GM12872 (cell line): ENCODE results near the gene UBR4.

Source experiments
- TF ChIP-seq, protein P1 (sequence below): IDR thresholded peaks from 3 replicates; pipeline ENCODE4 v1.5.1; 2011; ENCODE audit warnings: low read depth, mild to moderate bottlenecking, low read length, moderate library complexity; ENCODE audit not compliant: insufficient read depth

The UBR4 gene

DNA sequence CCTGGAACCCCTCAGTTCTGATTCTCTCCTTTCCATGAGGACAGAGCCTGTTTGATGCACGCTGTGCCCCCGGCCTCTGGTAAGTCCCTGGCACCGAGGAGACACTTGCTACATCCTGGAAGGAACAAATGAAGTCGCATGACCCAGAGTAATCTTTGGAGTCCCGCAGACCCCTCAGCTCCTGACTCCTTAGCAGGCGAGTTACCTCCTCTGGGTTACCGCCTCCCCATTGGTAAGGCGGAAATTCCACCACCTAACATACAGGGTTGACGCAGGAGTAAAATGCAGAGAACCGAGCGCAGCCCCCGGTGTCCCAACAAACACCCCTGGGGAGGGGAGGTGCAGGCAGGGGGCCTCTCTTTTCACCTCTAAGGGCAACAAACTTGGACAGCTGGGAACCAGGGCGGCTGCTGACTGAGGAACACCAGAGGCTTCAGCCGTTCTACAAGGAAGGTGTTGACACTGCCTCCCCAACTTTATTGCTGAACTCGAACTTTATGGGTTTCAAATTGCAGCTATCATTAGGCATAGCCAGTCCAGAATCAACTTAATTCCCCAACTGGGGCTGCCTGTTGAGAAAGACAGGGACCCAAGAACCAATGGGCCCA is 138.3 kb downstream of the UBR4 start:
- TF ChIP-seq, protein P1, sequence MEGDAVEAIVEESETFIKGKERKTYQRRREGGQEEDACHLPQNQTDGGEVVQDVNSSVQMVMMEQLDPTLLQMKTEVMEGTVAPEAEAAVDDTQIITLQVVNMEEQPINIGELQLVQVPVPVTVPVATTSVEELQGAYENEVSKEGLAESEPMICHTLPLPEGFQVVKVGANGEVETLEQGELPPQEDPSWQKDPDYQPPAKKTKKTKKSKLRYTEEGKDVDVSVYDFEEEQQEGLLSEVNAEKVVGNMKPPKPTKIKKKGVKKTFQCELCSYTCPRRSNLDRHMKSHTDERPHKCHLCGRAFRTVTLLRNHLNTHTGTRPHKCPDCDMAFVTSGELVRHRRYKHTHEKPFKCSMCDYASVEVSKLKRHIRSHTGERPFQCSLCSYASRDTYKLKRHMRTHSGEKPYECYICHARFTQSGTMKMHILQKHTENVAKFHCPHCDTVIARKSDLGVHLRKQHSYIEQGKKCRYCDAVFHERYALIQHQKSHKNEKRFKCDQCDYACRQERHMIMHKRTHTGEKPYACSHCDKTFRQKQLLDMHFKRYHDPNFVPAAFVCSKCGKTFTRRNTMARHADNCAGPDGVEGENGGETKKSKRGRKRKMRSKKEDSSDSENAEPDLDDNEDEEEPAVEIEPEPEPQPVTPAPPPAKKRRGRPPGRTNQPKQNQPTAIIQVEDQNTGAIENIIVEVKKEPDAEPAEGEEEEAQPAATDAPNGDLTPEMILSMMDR, result no peak

DNA sequence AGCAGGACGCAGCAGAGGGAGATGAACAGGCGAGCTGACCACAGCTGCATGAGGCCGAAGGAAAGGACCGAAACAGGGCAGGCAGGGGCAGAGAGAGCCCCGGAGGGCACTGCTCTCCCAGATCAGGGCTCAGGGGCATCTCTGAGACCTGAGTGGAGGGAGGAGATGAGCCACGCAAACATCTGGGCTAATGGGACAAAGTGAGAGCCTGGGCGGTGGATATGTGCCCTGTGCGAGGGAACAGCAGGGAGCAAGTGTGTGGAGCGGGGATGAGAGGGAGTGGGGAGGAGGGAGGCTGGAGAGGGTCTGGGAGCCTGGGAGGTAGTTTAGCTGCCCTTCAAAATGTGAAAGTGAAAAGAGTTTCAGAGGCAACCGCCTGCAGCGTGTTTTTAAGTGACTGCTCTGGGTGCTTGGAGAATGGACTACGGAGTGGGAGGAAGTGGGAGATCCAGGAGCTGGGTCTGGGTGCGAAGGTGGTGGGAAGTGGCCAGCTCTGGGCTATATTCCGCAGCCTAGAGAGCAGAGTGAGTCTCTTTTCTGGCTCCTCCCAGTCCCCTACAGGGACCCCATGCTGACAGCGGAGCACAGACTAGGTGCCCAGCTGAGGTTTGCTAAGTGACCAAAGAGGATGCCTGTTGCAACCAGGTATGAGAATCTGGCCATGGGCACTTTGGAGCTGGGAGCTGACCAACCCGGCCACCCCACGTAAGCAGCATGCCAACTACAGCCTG is 139.0 kb downstream of the UBR4 start:
- TF ChIP-seq, protein P1, result no peak

DNA sequence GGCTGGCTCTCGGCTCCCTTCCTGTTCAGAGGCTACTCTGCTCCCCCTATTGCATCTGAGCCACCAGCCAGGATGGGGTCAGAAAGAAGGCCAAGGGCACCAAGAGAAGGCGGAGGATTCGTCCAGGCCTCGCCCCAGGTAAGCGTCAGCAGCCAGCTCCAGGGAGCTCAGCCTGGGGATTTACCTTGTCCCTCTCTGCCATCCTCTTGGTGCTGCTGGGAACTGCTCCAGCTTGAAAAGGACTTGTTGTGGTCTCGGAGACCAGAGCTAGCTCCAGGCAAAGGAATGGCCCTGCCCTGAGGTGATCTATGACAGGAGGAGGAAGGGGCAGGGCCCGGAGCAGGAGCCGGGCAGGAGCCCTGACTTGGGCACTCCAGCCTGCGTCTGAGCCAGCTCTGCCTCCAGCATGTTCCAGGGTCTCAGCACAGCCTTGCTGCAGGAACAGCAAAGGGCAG is 139.8 kb downstream of the UBR4 start:
- TF ChIP-seq, protein P1, result no peak

DNA sequence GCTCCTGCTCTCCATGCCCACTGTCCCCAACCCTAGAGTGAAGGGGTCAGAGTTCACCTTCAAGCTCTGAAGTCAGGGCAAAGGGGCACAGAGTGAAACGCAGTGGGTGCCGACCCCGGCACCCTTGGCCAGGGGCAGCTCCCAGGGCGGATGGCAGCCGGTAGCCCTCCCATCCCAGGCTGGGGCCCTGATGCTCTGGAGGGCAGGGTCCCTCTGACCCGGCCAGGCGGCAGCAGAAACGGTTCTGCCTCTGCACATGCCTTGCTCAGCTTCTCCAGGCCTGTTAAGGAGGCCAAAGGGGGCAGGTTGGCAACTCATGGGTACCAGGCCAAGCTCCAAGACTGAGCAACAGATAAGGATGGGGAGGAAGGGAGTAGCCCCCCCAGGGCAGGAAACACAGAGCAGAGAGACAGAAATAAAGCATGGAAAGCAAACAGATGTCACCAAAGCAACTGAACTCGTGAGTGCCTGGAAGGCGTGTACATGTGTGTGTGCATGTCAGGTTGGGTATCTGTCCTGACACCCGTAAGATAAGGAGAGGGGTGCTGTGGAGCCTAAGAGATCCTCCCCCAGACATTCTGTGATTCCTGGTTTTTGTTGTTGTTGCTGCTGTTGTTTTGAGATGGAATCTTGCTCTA is 141.3 kb downstream of the UBR4 start:
- TF ChIP-seq, protein P1, result no peak

DNA sequence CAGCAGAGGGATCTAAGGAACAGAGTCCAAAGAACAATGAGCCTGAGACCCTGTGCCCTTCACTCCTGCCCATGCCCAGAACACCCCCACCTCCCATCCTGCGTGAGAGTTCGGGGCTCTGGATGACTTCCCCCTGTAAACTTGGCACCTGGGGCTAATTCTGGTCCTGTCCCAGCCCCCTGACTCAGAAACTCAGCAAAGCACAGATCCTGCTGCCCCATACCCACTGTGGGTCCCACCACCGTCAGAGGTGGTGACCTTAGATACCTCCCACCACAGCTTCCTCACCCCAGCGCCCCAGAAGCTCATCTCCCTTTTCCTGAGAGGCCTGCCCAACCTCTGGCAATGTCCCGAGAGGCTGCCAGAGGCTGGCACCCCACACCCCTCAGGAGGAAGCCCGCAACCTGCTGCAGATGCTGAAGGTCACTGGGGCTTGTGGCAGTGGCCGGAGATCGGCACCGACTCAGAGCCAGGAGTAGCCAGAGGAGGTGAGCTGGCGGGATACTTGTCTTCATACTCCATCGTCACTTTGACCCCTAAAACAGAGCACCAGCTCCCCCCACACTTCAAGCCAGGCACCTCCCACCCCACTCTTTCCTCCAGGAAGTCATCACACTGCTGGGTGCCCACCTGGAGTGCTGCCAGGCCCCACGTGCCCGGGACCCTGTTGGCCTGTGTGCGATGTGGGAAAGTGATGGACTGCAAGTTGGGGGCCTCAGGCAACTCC is 142.0 kb downstream of the UBR4 start:
- TF ChIP-seq, protein P1, result no peak

DNA sequence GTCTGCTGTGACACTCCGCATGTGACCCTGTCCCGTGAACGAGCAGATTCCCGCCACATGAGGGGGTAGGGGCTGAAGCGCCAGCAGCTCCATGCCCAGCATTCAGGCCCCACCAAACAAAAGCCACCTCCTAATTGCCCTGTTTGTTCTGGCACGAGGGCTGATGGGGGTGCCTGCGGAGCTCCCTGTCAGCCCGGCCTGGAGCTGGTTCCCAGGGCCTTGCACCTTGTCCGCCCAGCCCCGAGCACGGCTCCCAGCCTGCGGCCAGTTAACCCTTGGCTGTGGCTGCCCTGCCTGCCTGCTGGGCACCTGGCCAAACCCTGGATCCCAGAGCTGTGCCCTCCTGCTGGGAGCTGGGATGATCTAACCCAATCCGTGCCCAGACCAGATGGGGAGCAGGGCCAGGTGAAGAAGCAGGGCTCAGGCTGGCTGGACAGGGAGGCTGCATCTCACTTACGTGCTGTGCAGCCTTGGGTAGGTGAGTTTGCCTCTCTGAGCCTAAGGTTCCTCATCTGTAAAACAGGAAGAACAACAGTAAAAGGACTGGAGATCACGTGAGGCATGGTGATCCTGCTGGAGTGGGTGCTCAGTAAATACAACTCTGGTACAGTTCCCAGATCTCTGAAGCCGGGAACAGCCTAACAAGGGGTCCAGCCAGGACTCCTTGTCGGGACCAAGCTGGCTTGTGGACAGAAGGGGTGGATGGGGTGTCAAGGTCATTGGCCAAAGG is 142.7 kb downstream of the UBR4 start:
- TF ChIP-seq, protein P1, result no peak
